ENCODE data around the gene SC5D.

The SC5D gene

DNA sequence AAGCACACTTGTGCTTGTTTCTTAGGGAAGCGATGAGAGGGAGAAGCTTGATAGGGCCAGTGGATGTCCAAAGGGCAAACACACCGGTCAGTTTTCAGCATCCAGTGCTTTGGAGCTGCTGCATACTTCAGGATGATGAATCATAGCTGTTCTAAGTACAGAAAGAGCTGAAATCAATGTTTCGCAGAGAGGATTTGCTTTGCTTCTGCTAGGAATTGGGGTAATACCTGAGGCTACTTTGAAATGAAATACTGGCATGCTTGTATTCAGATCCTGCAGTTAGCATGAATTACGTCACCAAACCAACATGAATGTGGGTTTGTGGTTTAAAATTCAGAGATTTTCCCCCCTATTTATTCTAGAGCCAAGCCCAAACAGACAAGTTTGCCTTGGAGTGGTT lies 41.7 kb upstream of the SC5D start:
- H3K4me3 ChIP-seq (ENCODE audit: low read depth, low read length), result no peak overlapping the region
- DNase-seq (ENCODE audit: low read depth), result no peak
- TF ChIP-seq, protein P1, sequence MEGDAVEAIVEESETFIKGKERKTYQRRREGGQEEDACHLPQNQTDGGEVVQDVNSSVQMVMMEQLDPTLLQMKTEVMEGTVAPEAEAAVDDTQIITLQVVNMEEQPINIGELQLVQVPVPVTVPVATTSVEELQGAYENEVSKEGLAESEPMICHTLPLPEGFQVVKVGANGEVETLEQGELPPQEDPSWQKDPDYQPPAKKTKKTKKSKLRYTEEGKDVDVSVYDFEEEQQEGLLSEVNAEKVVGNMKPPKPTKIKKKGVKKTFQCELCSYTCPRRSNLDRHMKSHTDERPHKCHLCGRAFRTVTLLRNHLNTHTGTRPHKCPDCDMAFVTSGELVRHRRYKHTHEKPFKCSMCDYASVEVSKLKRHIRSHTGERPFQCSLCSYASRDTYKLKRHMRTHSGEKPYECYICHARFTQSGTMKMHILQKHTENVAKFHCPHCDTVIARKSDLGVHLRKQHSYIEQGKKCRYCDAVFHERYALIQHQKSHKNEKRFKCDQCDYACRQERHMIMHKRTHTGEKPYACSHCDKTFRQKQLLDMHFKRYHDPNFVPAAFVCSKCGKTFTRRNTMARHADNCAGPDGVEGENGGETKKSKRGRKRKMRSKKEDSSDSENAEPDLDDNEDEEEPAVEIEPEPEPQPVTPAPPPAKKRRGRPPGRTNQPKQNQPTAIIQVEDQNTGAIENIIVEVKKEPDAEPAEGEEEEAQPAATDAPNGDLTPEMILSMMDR (IDR thresholded peaks at IDR 0.05; ENCODE audit: insufficient read depth, low read depth, low read length, missing control alignments), result no peak

DNA sequence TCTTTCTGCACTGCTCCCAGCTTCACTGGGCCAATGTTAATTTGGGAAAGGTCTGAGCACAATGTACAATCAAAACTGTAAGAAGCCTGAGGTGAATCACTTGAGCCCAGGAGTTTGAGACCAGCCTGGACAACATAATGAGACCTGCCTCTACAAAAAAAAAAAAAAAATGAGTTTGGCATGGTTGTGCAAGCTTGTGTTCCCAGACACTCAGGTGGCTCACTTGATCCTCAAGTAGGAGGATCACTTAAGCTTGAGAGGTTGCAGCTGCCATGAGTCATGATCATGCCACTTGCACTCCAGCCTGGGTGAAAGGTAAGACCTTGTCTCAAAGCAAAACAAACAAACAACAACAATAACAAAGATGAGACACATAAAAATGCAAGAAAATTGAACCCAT lies 38.6 kb upstream of the SC5D start:
- H3K4me3 ChIP-seq (ENCODE audit: low read depth, low read length), result no peak overlapping the region
- no peak for DNase-seq (ENCODE audit: low read depth)
- TF ChIP-seq, protein P1 (IDR thresholded peaks at IDR 0.05; ENCODE audit: insufficient read depth, low read depth, low read length, missing control alignments), result no peak

DNA sequence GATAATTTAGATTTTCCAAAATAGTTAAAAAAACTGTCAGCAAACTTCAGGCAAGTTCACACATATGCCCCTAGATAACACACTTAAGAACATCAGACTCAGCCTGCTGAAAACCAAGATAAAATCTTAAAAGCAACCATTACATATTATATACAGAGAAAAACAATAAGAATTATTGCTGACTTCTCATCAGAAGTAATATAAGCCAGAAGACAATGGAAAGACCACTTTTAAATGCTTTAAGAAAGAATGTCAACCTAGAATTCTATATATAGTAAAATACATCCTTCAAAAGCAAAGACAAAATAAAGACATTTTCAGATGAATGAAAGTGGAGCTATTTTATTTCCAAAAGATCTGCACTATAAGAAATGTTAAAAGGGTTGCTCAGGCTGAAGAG lies 37.8 kb upstream of the SC5D start:
- no peak for DNase-seq (ENCODE audit: low read depth)
- TF ChIP-seq, protein P1 (IDR thresholded peaks at IDR 0.05; ENCODE audit: insufficient read depth, low read depth, low read length, missing control alignments), result no peak
- H3K4me3 ChIP-seq (ENCODE audit: low read depth, low read length), result no peak overlapping the region

DNA sequence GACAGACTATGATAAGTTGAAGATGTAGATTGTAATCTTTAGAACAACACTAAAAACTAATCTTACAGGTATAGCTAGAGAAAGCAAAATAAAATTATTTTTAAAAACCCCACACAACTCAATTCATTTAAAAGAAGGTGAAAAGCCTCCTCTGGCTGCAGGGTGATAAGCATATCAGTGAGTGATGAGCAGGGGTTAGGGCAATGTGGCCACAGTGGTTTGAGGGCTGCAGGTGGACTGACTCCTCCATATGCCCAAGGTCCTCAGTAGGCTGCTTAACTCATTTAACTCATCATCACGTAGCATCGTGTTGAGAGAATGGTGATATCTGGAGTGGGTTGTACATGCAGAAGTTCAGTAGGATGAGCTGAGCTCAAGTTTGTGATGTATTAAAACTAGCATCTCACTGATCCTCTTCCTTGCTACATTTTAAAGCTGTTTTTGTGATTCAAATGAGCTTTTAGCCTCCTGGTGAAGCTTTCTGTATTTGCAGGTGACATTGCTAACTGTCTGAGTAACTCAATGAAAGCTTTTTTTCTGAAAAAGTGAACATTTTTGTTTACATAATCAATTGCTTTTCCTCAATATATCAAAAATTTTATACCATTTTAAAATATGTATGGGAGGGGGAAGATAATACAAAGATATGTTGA lies 37.0 kb upstream of the SC5D start:
- TF ChIP-seq, protein P1 (IDR thresholded peaks at IDR 0.05; ENCODE audit: insufficient read depth, low read depth, low read length, missing control alignments), result no peak
- DNase-seq (ENCODE audit: low read depth), result no peak
- no peak overlapping the region for H3K4me3 ChIP-seq (ENCODE audit: low read depth, low read length)

DNA sequence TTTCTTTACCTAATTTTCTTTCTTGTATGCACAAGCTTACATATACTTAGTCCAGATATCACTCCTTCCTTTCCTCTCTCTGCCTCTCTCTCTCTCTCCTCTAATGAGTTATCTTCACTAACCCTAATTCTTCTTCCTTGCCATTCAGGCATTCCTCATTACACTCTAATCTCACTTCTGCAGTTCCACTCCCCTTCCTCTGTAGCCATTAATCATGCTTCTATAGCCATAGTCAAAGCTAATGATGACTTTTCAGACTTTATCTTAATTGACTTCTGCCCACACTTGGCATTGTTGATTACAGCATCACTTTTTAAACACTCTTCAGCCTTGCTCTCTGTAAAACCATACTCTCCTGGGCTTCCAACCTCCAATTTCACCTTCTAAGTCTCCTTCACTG lies 35.3 kb upstream of the SC5D start:
- H3K4me3 ChIP-seq (ENCODE audit: low read depth, low read length), result no peak overlapping the region
- TF ChIP-seq, protein P1 (IDR thresholded peaks at IDR 0.05; ENCODE audit: insufficient read depth, low read depth, low read length, missing control alignments), result no peak
- DNase-seq (ENCODE audit: low read depth), result no peak

DNA sequence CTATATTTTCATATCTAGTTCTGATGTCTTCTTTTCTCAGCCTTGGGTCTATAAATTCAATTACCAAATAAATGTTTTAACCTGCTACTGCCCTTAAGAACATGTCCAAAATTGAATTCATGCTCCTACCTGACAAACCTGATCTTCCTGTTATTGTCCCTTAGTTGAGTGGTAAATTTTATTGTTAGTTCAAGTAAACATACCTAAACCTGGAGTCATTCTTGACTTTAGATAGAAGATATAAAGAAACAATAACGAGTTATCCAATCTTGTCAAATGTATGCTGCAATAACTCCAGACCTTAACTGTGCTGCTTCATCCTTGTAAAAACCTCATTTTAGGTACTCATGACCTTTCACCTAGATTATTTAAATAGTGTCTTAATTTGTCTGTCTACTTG lies 34.6 kb upstream of the SC5D start:
- no peak overlapping the region for H3K4me3 ChIP-seq (ENCODE audit: low read depth, low read length)
- DNase-seq (ENCODE audit: low read depth), result no peak
- TF ChIP-seq, protein P1 (IDR thresholded peaks at IDR 0.05; ENCODE audit: insufficient read depth, low read depth, low read length, missing control alignments), result no peak

DNA sequence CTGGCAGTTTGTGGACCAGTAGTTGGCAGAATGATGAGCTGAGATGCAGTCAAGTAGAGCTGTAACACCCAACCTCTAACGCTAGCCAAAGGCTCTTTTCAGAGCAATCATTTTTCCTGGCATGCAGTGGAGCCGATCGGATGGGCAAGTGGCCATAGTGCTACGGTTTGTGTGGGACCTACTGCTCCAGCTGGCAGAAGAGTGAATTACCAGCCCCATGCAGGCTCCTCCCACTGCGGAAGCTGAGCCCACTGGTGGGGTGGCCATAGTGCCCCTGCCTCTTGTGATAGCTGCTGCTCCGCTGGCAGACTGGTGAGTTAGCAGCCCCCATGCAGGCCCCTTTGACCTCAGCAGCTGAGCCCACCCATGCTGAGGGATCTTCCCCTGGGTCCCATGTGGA lies 27.0 kb upstream of the SC5D start:
- TF ChIP-seq, protein P1 (IDR thresholded peaks at IDR 0.05; ENCODE audit: insufficient read depth, low read depth, low read length, missing control alignments), result no peak
- H3K4me3 ChIP-seq (ENCODE audit: low read depth, low read length), result no peak overlapping the region
- DNase-seq (ENCODE audit: low read depth), result no peak
